C4-2B (cell line): ENCODE results near the gene ESR2.

Experiments
- CTCF ChIP-seq: fragments of 450-650 bp; conservative IDR thresholded peaks from 2 replicates; pipeline ENCODE4 v1.5.1; 2017; ENCODE audit warnings: mild to moderate bottlenecking
- ZFX ChIP-seq: fragments of 450-650 bp; IDR thresholded peaks from 2 replicates; pipeline ENCODE4 v1.6.1; 2017

- TF ChIP-seq CTCF (no peak), ZFX (no peak)
Observed at GRCh38 chr14:64215978-64216377, 78.2 kb downstream of the ESR2 start.
